ENCODE results near the gene PPP2R2B.

- no peak for TF ChIP-seq FOXA1 (IDR thresholded peaks at IDR 0.05)
- TF ChIP-seq SUZ12 (IDR thresholded peaks at IDR 0.05): no peak
- TF ChIP-seq BHLHE40 (IDR thresholded peaks at IDR 0.05; ENCODE audit: borderline replicate concordance): no peak
- TF ChIP-seq FOXK2 (IDR thresholded peaks at IDR 0.05): no peak
- no peak for TF ChIP-seq ELF4 (IDR thresholded peaks at IDR 0.05)
- TF ChIP-seq PKNOX1 (IDR thresholded peaks at IDR 0.05): no peak
- no peak for TF ChIP-seq SP1 (IDR thresholded peaks at IDR 0.05)
- TF ChIP-seq TARDBP (IDR thresholded peaks at IDR 0.05): no peak
- TF ChIP-seq HDGF (IDR thresholded peaks at IDR 0.05; ENCODE audit: borderline replicate concordance): no peak
- TF ChIP-seq L3MBTL2 (conservative IDR thresholded peaks at IDR 0.05): no peak
- no peak for TF ChIP-seq ZNF384 (IDR thresholded peaks at IDR 0.05)
Measured at GRCh38 chr5:146671561-146672295, 206.8 kb downstream of the PPP2R2B start.
